Measurements from ENCODE around the gene GPC3. TPM values are rescaled to one million over a fixed set of nuclear protein-coding genes. Genes with fewer than 3 reads are reported as not detected.

The GPC3 gene
- total RNA-seq, 1 experiment from 2014 or later: 0.24 TPM

GRCh38 chrX:133918361-133918771, 67.0 kb downstream of the GPC3 start:
- no peak overlapping the region for H3K4me3 ChIP-seq (ENCODE audit: low read depth, low read length, poor library complexity, severe bottlenecking)
- no peaks in the 10 kb centered on the region for H3K4me1 ChIP-seq (ENCODE audit: insufficient read depth, low read length, poor library complexity, severe bottlenecking)
- H3K36me3 ChIP-seq (ENCODE audit: insufficient read depth, low read length, poor library complexity, severe bottlenecking): no peaks in the 10 kb centered on the region
- no peak for TF ChIP-seq CTCF (conservative IDR thresholded peaks at IDR 0.05; ENCODE audit: low read depth, low read length)
- no peak for TF ChIP-seq EZH2 (IDR thresholded peaks at IDR 0.05; ENCODE audit: borderline replicate concordance, low read depth, low read length, poor library complexity, severe bottlenecking)
- H3K27ac ChIP-seq (ENCODE audit: low read depth, low read length, poor library complexity, severe bottlenecking): no peak overlapping the region
- DNase-seq (ENCODE audit: low spot score): no peak
- ChIA-PET POLR2A (ENCODE audit: low non-redundant PET) (no interaction called here), CTCF (interaction anchor here (0.5 kb wide), 1 partner anchor 488 kb away, joined by 7 read pairs; no protein-coding TSS in a partner anchor)
- H3K9me3 ChIP-seq (ENCODE audit: low read depth, low read length, poor library complexity, severe bottlenecking): no peaks in the 10 kb centered on the region
- no peaks in the 10 kb centered on the region for H3K27me3 ChIP-seq (replicated peaks; ENCODE audit: insufficient read depth, low read depth, low read length, poor library complexity)
- no TSS peak for BruUV-seq (replicated peaks)
- intact Hi-C loops (cut with micrococcal nuclease; ENCODE audit: unreplicated experiment): no loop called here

DNA sequence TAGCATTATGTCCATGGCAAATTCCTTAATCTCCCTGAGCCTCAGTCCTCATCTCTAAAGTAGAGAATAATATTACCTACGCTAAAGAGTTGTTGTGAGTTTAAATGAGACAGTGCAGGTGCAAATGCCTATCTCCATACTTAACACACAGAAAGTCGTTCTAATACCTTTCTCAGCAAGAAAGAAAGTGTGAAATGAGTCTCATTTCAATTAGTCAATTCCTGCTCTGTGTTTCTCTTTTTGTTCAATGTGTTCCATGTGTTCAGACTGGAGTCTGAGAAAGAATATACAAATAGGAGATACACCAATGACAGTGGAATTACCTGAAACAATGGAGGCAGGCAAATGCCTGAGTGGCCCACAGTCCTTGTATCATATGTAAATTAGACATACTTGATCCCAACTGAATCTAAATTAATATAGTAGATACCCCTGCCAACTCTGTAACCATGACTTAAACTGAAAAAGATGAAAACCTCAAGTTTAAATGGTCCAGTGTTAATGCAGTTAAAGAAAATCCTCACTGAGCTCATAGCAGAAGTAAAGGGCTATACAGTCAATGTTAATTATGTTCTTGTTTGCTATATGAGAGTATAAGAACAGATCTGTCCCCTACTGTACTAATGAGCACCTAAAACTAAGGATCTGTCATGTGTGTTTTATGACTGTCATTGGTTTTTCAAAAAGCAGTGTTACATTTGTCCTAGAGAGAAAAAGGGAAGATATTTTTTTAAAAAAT, 68.2 kb downstream of the GPC3 start:
- no TSS peak for BruUV-seq (replicated peaks)
- H3K4me1 ChIP-seq (ENCODE audit: insufficient read depth, low read length, poor library complexity, severe bottlenecking): no peaks in the 10 kb centered on the region
- no peaks in the 10 kb centered on the region for H3K9me3 ChIP-seq (ENCODE audit: low read depth, low read length, poor library complexity, severe bottlenecking)
- no peak for DNase-seq (ENCODE audit: low spot score)
- no peak overlapping the region for H3K4me3 ChIP-seq (ENCODE audit: low read depth, low read length, poor library complexity, severe bottlenecking)
- H3K36me3 ChIP-seq (ENCODE audit: insufficient read depth, low read length, poor library complexity, severe bottlenecking): no peaks in the 10 kb centered on the region
- CTCF ChIA-PET: no interaction called here
- POLR2A ChIA-PET (ENCODE audit: low non-redundant PET): no interaction called here
- TF ChIP-seq CTCF (conservative IDR thresholded peaks at IDR 0.05; ENCODE audit: low read depth, low read length) (no peak), EZH2 (IDR thresholded peaks at IDR 0.05; ENCODE audit: borderline replicate concordance, low read depth, low read length, poor library complexity, severe bottlenecking) (no peak)
- intact Hi-C loops (cut with micrococcal nuclease; ENCODE audit: unreplicated experiment): no loop called here
- no peaks in the 10 kb centered on the region for H3K27me3 ChIP-seq (replicated peaks; ENCODE audit: insufficient read depth, low read depth, low read length, poor library complexity)
- no peak overlapping the region for H3K27ac ChIP-seq (ENCODE audit: low read depth, low read length, poor library complexity, severe bottlenecking)

DNA sequence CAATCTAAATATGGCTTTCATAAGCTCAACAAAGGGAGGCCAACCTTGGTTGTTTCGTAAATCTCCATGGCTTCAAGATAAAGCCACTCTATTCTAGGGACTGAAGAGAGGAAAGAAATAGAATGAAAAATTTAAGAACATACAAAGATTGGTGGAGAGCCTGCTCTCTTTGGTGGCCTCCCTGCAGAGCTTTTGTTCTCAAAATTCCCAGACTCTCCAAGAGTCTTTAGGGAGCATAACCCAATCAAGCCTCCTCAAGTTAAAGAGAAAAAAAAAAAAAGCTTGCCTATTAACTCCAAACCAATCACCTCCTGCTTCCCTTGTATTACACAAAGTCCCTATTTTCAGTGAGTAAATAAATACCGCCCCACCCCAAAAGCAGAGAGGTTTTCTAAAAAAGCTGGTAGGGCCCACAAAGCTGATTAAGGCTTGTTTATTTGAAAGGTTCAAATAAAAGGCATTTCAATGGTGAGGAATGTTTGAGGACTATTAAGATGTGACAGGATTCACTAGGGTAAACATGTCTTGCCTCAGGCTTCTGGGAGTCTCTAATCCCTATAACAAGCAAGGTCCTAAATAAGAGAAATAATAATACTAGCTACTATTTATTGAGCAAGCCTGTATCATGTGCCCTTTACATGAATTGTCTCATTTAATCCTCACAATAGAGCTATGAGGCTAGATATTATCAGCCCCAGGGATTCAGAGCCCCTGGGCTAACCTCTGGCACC, 71.6 kb downstream of the GPC3 start:
- ChIA-PET POLR2A (ENCODE audit: low non-redundant PET) (no interaction called here), CTCF (interaction anchor here (1.1 kb wide), 1 partner anchor 122 kb away, joined by 5 read pairs; no protein-coding TSS in a partner anchor)
- H3K4me3 ChIP-seq (ENCODE audit: low read depth, low read length, poor library complexity, severe bottlenecking): no peak overlapping the region
- H3K9me3 ChIP-seq (ENCODE audit: low read depth, low read length, poor library complexity, severe bottlenecking): no peaks in the 10 kb centered on the region
- TF ChIP-seq EZH2 (IDR thresholded peaks at IDR 0.05; ENCODE audit: borderline replicate concordance, low read depth, low read length, poor library complexity, severe bottlenecking) (no peak), CTCF (conservative IDR thresholded peaks at IDR 0.05; ENCODE audit: low read depth, low read length) (no peak)
- intact Hi-C loops (cut with micrococcal nuclease; ENCODE audit: unreplicated experiment): loop anchor here (5.0 kb wide), 1 partner anchor 127 kb away; no protein-coding TSS in a partner anchor
- no peaks in the 10 kb centered on the region for H3K36me3 ChIP-seq (ENCODE audit: insufficient read depth, low read length, poor library complexity, severe bottlenecking)
- no peaks in the 10 kb centered on the region for H3K4me1 ChIP-seq (ENCODE audit: insufficient read depth, low read length, poor library complexity, severe bottlenecking)
- DNase-seq (ENCODE audit: low spot score): no peak
- BruUV-seq (replicated peaks): no TSS peak
- H3K27ac ChIP-seq (ENCODE audit: low read depth, low read length, poor library complexity, severe bottlenecking): no peak overlapping the region
- no peaks in the 10 kb centered on the region for H3K27me3 ChIP-seq (replicated peaks; ENCODE audit: insufficient read depth, low read depth, low read length, poor library complexity)
